Measurements from ENCODE around the gene LYPLA2. TPM values are rescaled to one million over a fixed set of nuclear protein-coding genes. Genes with fewer than 3 reads are reported as not detected.
"Not testable (repeated sequence)": the region's sequence is repeated elsewhere in the genome, so short reads cannot be mapped to it uniquely, and the experiment has no call there.

Gene LYPLA2
- total RNA-seq, 1 donor from 2014 or later, result 39.2 TPM

- Mint-ChIP-seq H3K27me3 (ENCODE audit: unreplicated experiment) (no peaks in the 10 kb centered on the region), H3K36me3 (ENCODE audit: unreplicated experiment) (peaks cover 12% of the 10 kb centered on the region), H3K9me3 (ENCODE audit: unreplicated experiment) (no peaks in the 10 kb centered on the region), H3K27ac (ENCODE audit: unreplicated experiment) (peak within 1 kb of the TSS; percentile 86), H3K4me1 (ENCODE audit: unreplicated experiment) (peaks cover 15% of the 10 kb centered on the region), H3K4me3 (ENCODE audit: unreplicated experiment) (peak within 1 kb of the TSS; percentile 84)
- TF ChIP-seq, protein P1, sequence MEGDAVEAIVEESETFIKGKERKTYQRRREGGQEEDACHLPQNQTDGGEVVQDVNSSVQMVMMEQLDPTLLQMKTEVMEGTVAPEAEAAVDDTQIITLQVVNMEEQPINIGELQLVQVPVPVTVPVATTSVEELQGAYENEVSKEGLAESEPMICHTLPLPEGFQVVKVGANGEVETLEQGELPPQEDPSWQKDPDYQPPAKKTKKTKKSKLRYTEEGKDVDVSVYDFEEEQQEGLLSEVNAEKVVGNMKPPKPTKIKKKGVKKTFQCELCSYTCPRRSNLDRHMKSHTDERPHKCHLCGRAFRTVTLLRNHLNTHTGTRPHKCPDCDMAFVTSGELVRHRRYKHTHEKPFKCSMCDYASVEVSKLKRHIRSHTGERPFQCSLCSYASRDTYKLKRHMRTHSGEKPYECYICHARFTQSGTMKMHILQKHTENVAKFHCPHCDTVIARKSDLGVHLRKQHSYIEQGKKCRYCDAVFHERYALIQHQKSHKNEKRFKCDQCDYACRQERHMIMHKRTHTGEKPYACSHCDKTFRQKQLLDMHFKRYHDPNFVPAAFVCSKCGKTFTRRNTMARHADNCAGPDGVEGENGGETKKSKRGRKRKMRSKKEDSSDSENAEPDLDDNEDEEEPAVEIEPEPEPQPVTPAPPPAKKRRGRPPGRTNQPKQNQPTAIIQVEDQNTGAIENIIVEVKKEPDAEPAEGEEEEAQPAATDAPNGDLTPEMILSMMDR (IDR thresholded peaks at IDR 0.05), result no peak
- DNase-seq (ENCODE audit: extremely low spot score, unreplicated experiment), result peak; percentile 96
Observed at GRCh38 chr1:23800400-23801337, 9.7 kb downstream of the LYPLA2 start, which contains the start of gene GALE. Gene GALE (minus strand): TSS chr1:23800754. CDS start chr1:23799007, 1,747 bp downstream.

- H3K4me3 Mint-ChIP-seq (ENCODE audit: unreplicated experiment), result peak overlapping the region; percentile 84
- peaks cover 13% of the 10 kb centered on the region for H3K36me3 Mint-ChIP-seq (ENCODE audit: unreplicated experiment)
- peaks cover 15% of the 10 kb centered on the region for H3K4me1 Mint-ChIP-seq (ENCODE audit: unreplicated experiment)
- DNase-seq (ENCODE audit: extremely low spot score, unreplicated experiment), result no peak
- H3K27ac Mint-ChIP-seq (ENCODE audit: unreplicated experiment), result peak overlapping the region; percentile 74
- TF ChIP-seq, protein P1 (IDR thresholded peaks at IDR 0.05), result no peak
- no peaks in the 10 kb centered on the region for H3K27me3 Mint-ChIP-seq (ENCODE audit: unreplicated experiment)
- no peaks in the 10 kb centered on the region for H3K9me3 Mint-ChIP-seq (ENCODE audit: unreplicated experiment)
Observed at GRCh38 chr1:23801338-23801748, 10.4 kb downstream of the LYPLA2 start.

- H3K27ac Mint-ChIP-seq (ENCODE audit: unreplicated experiment), result no peak overlapping the region
Observed at GRCh38 chr1:23801876-23802275, 10.9 kb downstream of the LYPLA2 start.

DNA sequence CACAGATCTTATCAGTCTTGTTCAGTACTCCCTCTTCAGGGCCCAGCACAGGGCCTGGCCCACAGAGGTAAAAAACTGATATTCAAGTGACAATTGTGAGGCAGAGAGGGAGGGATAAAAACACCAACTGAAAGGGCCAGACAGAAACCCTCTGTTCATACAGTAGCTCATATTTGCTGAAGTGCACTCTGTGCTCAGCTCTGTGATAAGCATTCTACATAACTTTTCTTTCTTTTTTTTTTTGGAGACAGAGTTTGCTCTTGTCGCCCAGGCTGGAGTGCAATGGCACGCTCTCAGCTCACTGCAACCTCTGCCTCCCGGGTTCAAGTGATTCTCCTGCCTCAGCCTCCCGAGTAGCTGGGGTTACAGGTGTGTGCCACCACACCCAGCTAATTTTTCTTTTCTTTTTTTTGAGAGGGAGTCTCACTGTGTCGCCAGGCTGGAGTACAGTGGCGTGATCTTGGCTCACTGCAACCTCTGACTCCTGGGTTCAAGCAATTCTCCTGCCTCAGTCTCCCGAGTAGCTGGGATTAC, 11.9 kb downstream of the LYPLA2 start:
- DNase-seq (ENCODE audit: extremely low spot score, unreplicated experiment); H3K27me3 Mint-ChIP-seq (ENCODE audit: unreplicated experiment); H3K9me3 Mint-ChIP-seq (ENCODE audit: unreplicated experiment); H3K4me3 Mint-ChIP-seq (ENCODE audit: unreplicated experiment); H3K27ac Mint-ChIP-seq (ENCODE audit: unreplicated experiment): not testable (repeated sequence)
- Mint-ChIP-seq H3K36me3 (ENCODE audit: unreplicated experiment) (peaks cover 26% of the 10 kb centered on the region), H3K4me1 (ENCODE audit: unreplicated experiment) (peaks cover 15% of the 10 kb centered on the region)

More at GRCh38 chr1:23801876-23802275, 10.9 kb downstream of the LYPLA2 start:
- H3K9me3 Mint-ChIP-seq (ENCODE audit: unreplicated experiment), result no peaks in the 10 kb centered on the region
- H3K27me3 Mint-ChIP-seq (ENCODE audit: unreplicated experiment), result no peaks in the 10 kb centered on the region
- H3K36me3 Mint-ChIP-seq (ENCODE audit: unreplicated experiment), result peaks cover 18% of the 10 kb centered on the region
- DNase-seq (ENCODE audit: extremely low spot score, unreplicated experiment), result no peak
- H3K4me1 Mint-ChIP-seq (ENCODE audit: unreplicated experiment), result peaks cover 15% of the 10 kb centered on the region
- peak overlapping the region; percentile 46 for H3K4me3 Mint-ChIP-seq (ENCODE audit: unreplicated experiment)
- TF ChIP-seq, protein P1 (IDR thresholded peaks at IDR 0.05), result no peak

GRCh38 chr1:23803674-23804073, 12.7 kb downstream of the LYPLA2 start:
- TF ChIP-seq, protein P1 (IDR thresholded peaks at IDR 0.05), result no peak
- no peak overlapping the region for H3K4me3 Mint-ChIP-seq (ENCODE audit: unreplicated experiment)

More at GRCh38 chr1:23803674-23804073, 12.7 kb downstream of the LYPLA2 start:
- Mint-ChIP-seq H3K27ac (ENCODE audit: unreplicated experiment) (no peak overlapping the region), H3K4me1 (ENCODE audit: unreplicated experiment) (peaks cover 15% of the 10 kb centered on the region), H3K36me3 (ENCODE audit: unreplicated experiment) (peaks cover 29% of the 10 kb centered on the region), H3K27me3 (ENCODE audit: unreplicated experiment) (no peaks in the 10 kb centered on the region), H3K9me3 (ENCODE audit: unreplicated experiment) (no peaks in the 10 kb centered on the region)
- DNase-seq (ENCODE audit: extremely low spot score, unreplicated experiment), result no peak
